ENCODE measurements around the gene TJP2.

Gene TJP2

GRCh38 chr9:69279733-69280132 is 105.7 kb downstream of the TJP2 start:
- no peak for DNase-seq (ENCODE audit: low read depth)
- H3K4me3 ChIP-seq (ENCODE audit: low read depth, low read length): no peak overlapping the region
- TF ChIP-seq CTCF (IDR thresholded peaks at IDR 0.05; ENCODE audit: insufficient read depth, low read depth, low read length, missing control alignments): no peak

- DNase-seq (ENCODE audit: low read depth): no peak
Observed at GRCh38 chr9:69283003-69283402, 108.9 kb downstream of the TJP2 start.

GRCh38 chr9:69292078-69292477 is 118.0 kb downstream of the TJP2 start:
- no peak for TF ChIP-seq CTCF (IDR thresholded peaks at IDR 0.05; ENCODE audit: insufficient read depth, low read depth, low read length, missing control alignments)

More at GRCh38 chr9:69283003-69283402, 108.9 kb downstream of the TJP2 start:
- no peak overlapping the region for H3K4me3 ChIP-seq (ENCODE audit: low read depth, low read length)
- no peak for TF ChIP-seq CTCF (IDR thresholded peaks at IDR 0.05; ENCODE audit: insufficient read depth, low read depth, low read length, missing control alignments)

GRCh38 chr9:69293156-69293555 is 119.1 kb downstream of the TJP2 start:
- no peak for DNase-seq (ENCODE audit: low read depth)
- no peak overlapping the region for H3K4me3 ChIP-seq (ENCODE audit: low read depth, low read length)
- no peak for TF ChIP-seq CTCF (IDR thresholded peaks at IDR 0.05; ENCODE audit: insufficient read depth, low read depth, low read length, missing control alignments)

More at GRCh38 chr9:69292078-69292477, 118.0 kb downstream of the TJP2 start:
- DNase-seq (ENCODE audit: low read depth): no peak
- H3K4me3 ChIP-seq (ENCODE audit: low read depth, low read length): no peak overlapping the region

- H3K4me3 ChIP-seq (ENCODE audit: low read depth, low read length): no peak overlapping the region
- TF ChIP-seq CTCF (IDR thresholded peaks at IDR 0.05; ENCODE audit: insufficient read depth, low read depth, low read length, missing control alignments): no peak
- no peak for DNase-seq (ENCODE audit: low read depth)
Observed at GRCh38 chr9:69295872-69296552, 121.9 kb downstream of the TJP2 start.

- no peak overlapping the region for H3K4me3 ChIP-seq (ENCODE audit: low read depth, low read length)
- no peak for DNase-seq (ENCODE audit: low read depth)
- no peak for TF ChIP-seq CTCF (IDR thresholded peaks at IDR 0.05; ENCODE audit: insufficient read depth, low read depth, low read length, missing control alignments)
Observed at GRCh38 chr9:69297300-69297980, 123.4 kb downstream of the TJP2 start.
